ENCODE measurements around the gene SYNPR. TPM values are rescaled to one million over a fixed set of nuclear protein-coding genes. Genes with fewer than 3 reads are reported as not detected.

The SYNPR gene
- total RNA-seq, 1 experiment from 2014 or later, result 17.6 TPM

GRCh38 chr3:63353383-63353782 lies 75.3 kb downstream of the SYNPR start:
- TF ChIP-seq CTCF (conservative IDR thresholded peaks at IDR 0.05; ENCODE audit: low read depth, low read length) (no peak), EZH2 (IDR thresholded peaks at IDR 0.05; ENCODE audit: borderline replicate concordance, low read depth, low read length, poor library complexity, severe bottlenecking) (no peak)
- intact Hi-C loops (cut with micrococcal nuclease; ENCODE audit: unreplicated experiment), result loop anchor here (10.0 kb wide), 1 partner anchor 641 kb away; no protein-coding TSS in a partner anchor
- Histone ChIP-seq H3K9me3 (ENCODE audit: low read depth, low read length, poor library complexity, severe bottlenecking) (no peaks in the 10 kb centered on the region), H3K27ac (ENCODE audit: low read depth, low read length, poor library complexity, severe bottlenecking) (no peak overlapping the region), H3K36me3 (ENCODE audit: insufficient read depth, low read length, poor library complexity, severe bottlenecking) (no peaks in the 10 kb centered on the region), H3K4me3 (ENCODE audit: low read depth, low read length, poor library complexity, severe bottlenecking) (no peak overlapping the region), H3K27me3 (replicated peaks; ENCODE audit: insufficient read depth, low read depth, low read length, poor library complexity) (no peaks in the 10 kb centered on the region), H3K4me1 (ENCODE audit: insufficient read depth, low read length, poor library complexity, severe bottlenecking) (no peaks in the 10 kb centered on the region)
- CTCF ChIA-PET, result no interaction called here
- no TSS peak for BruUV-seq (replicated peaks)
- no peak for DNase-seq (ENCODE audit: low spot score)
- POLR2A ChIA-PET (ENCODE audit: low non-redundant PET), result no interaction called here

- no peaks in the 10 kb centered on the region for H3K27me3 ChIP-seq (replicated peaks; ENCODE audit: insufficient read depth, low read depth, low read length, poor library complexity)
- CTCF ChIA-PET, result no interaction called here
- intact Hi-C loops (cut with micrococcal nuclease; ENCODE audit: unreplicated experiment), result loop anchor here (10.0 kb wide), 1 partner anchor 641 kb away; no protein-coding TSS in a partner anchor
- no TSS peak for BruUV-seq (replicated peaks)
- no peaks in the 10 kb centered on the region for H3K9me3 ChIP-seq (ENCODE audit: low read depth, low read length, poor library complexity, severe bottlenecking)
- no peak overlapping the region for H3K27ac ChIP-seq (ENCODE audit: low read depth, low read length, poor library complexity, severe bottlenecking)
- TF ChIP-seq CTCF (conservative IDR thresholded peaks at IDR 0.05; ENCODE audit: low read depth, low read length), result no peak
- no peak for TF ChIP-seq EZH2 (IDR thresholded peaks at IDR 0.05; ENCODE audit: borderline replicate concordance, low read depth, low read length, poor library complexity, severe bottlenecking)
- no peak for DNase-seq (ENCODE audit: low spot score)
- no peaks in the 10 kb centered on the region for H3K4me1 ChIP-seq (ENCODE audit: insufficient read depth, low read length, poor library complexity, severe bottlenecking)
- H3K36me3 ChIP-seq (ENCODE audit: insufficient read depth, low read length, poor library complexity, severe bottlenecking), result no peaks in the 10 kb centered on the region
- POLR2A ChIA-PET (ENCODE audit: low non-redundant PET), result no interaction called here
- H3K4me3 ChIP-seq (ENCODE audit: low read depth, low read length, poor library complexity, severe bottlenecking), result no peak overlapping the region
These were observed 76.1 kb downstream of the SYNPR start for GRCh38 chr3:63354160-63354559.

GRCh38 chr3:63355809-63356208 lies 77.7 kb downstream of the SYNPR start:
- ChIA-PET CTCF (no interaction called here), POLR2A (ENCODE audit: low non-redundant PET) (no interaction called here)
- DNase-seq (ENCODE audit: low spot score), result no peak
- Histone ChIP-seq H3K27me3 (replicated peaks; ENCODE audit: insufficient read depth, low read depth, low read length, poor library complexity) (no peaks in the 10 kb centered on the region), H3K36me3 (ENCODE audit: insufficient read depth, low read length, poor library complexity, severe bottlenecking) (no peaks in the 10 kb centered on the region), H3K4me3 (ENCODE audit: low read depth, low read length, poor library complexity, severe bottlenecking) (no peak overlapping the region), H3K9me3 (ENCODE audit: low read depth, low read length, poor library complexity, severe bottlenecking) (no peaks in the 10 kb centered on the region), H3K4me1 (ENCODE audit: insufficient read depth, low read length, poor library complexity, severe bottlenecking) (no peaks in the 10 kb centered on the region), H3K27ac (ENCODE audit: low read depth, low read length, poor library complexity, severe bottlenecking) (no peak overlapping the region)
- TF ChIP-seq CTCF (conservative IDR thresholded peaks at IDR 0.05; ENCODE audit: low read depth, low read length), result no peak
- no peak for TF ChIP-seq EZH2 (IDR thresholded peaks at IDR 0.05; ENCODE audit: borderline replicate concordance, low read depth, low read length, poor library complexity, severe bottlenecking)
- intact Hi-C loops (cut with micrococcal nuclease; ENCODE audit: unreplicated experiment), result loop anchor here (10.0 kb wide), 1 partner anchor 639 kb away; no protein-coding TSS in a partner anchor
- no TSS peak for BruUV-seq (replicated peaks)

Measured in A673 (cell line).